ENCODE results near the gene ATE1. TPM values are rescaled to one million over a fixed set of nuclear protein-coding genes. Genes with fewer than 3 reads are reported as not detected.

Gene ATE1
- 5.8 and 6.3 TPM in 2 replicates for polyA plus RNA-seq (2013)

DNA sequence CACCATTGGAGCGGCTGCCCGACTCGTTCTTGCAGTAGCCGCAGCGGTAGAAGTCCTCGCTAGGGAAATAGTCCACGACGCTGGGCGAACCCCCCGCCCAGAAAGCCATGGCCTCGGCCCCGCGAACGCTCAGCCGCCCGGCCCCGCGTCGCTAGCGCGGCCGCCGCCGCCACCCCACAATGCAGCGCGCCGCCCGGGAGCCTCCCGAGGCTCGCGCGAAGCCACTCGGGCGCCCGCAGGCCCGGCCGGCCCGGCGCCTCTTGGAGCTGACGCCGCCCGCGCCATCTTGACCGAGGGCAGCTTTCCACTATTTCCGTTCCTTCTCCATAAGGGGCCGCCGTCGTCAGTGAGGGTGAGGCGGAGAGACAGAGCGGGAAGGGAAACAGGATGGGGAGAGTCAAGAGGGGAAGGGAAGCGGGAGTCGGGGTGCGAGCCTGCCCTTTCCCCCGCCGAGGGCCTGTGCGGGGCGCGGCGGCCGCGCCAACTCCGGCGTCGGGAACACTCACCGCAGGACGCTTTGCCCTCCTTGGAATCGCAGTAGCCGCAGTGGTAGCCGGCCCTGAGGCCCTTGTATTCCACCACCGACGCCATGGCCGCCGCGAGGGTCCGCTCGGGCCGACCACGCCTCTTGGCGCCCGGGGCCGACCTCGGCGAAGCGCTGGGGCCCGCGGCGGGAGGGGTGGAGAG is at the start of gene ATE1:
TSS of gene ATE1 (minus strand) at position 191 of the 687 bp plus-strand sequence. CDS start at position 109, 82 bp downstream.
- H3K4me3 ChIP-seq (ENCODE audit: low read depth, low read length), result peak within 1 kb of the TSS; percentile 97
- peak within 1 kb of the TSS; percentile 34 for H2BK12ac ChIP-seq (ENCODE audit: low read length)
- H3K9ac ChIP-seq (ENCODE audit: low read length), result peak within 1 kb of the TSS; percentile 90
- H3K27ac ChIP-seq (ENCODE audit: low read depth, low read length), result peak within 1 kb of the TSS; percentile 93
- peak; percentile 81 to 91 for DNase-seq
- peak within 1 kb of the TSS; percentile 93 for H3K4me2 ChIP-seq (ENCODE audit: low read length)
- peak within 1 kb of the TSS; percentile 99 for H4K91ac ChIP-seq (ENCODE audit: low read depth, low read length)
- peak within 1 kb of the TSS; percentile 98 for H4K12ac ChIP-seq (ENCODE audit: low read depth, low read length)
- peak within 1 kb of the TSS; percentile 97 for H2BK5ac ChIP-seq (ENCODE audit: low read depth, low read length, poor library complexity)
- peaks cover 9% of the 10 kb centered on the region for H3K79me2 ChIP-seq (ENCODE audit: control insufficient read depth, insufficient read depth, low read length, poor library complexity)
- peak within 1 kb of the TSS; percentile 99 for H4K8ac ChIP-seq (ENCODE audit: low read depth, low read length)
- peaks cover 12% of the 10 kb centered on the region for H3K79me1 ChIP-seq (ENCODE audit: low read length)
- H3K23ac ChIP-seq (ENCODE audit: low read length), result no peak within 1 kb of the TSS
- H3K36me3 ChIP-seq (ENCODE audit: control insufficient read depth in 1 of 2, insufficient read depth in 2 of 2, low read length in 2 of 2), result no peaks in the 10 kb centered on the region
- WGBS (ENCODE audit: extremely low coverage, insufficient coverage, insufficient read length), result no CpG with 5 or more reads among the region's 87 CpGs
- peak within 1 kb of the TSS; percentile 95 for H3K4ac ChIP-seq (ENCODE audit: low read depth, low read length)
- no peaks in the 10 kb centered on the region for H3K9me3 ChIP-seq (ENCODE audit: insufficient read depth, low read depth, low read length)
- peak within 1 kb of the TSS; percentile 95 for H3K14ac ChIP-seq (ENCODE audit: low read length)
- H3K27me3 ChIP-seq (ENCODE audit: insufficient read depth, low read length), result no peaks in the 10 kb centered on the region
- H2BK120ac ChIP-seq (ENCODE audit: insufficient read depth, low read length, poor library complexity), result peak within 1 kb of the TSS; percentile 95
- H2AK5ac ChIP-seq (ENCODE audit: low read length), result peak within 1 kb of the TSS; percentile 44
- peak within 1 kb of the TSS; percentile 99 for H2AFZ ChIP-seq (ENCODE audit: insufficient read depth, low read length, poor library complexity)
- H3K18ac ChIP-seq (ENCODE audit: low read length), result peak within 1 kb of the TSS; percentile 98
- peaks cover 0 to 2% of the 10 kb centered on the region in 2 experiments for H3K4me1 ChIP-seq (ENCODE audit: control insufficient read depth in 1 of 2, insufficient read depth in 2 of 2, low read length in 2 of 2)

DNA sequence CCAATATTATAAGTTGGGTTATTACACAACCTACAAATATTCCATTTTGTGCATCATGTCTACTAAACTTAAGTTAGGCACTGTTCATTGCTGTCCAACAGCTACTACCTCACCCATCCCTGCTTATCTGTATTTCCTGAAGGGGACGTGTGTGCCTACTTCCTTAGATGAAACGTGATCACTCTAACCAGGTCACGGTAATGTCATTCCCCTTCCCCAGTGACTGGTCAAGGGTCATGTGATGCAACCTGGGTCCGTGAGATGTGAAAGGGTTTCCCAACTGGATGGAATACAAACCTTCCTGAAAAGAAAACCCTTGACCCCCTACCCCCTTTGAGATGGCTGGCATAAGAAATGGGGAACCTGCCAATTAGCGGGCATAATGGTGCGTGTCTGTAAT is 48.8 kb upstream of the ATE1 start:
- Histone ChIP-seq H3K9me3 (ENCODE audit: insufficient read depth, low read depth, low read length) (peaks cover 20% of the 10 kb centered on the region), H2AK5ac (ENCODE audit: low read length) (no peak overlapping the region), H4K8ac (ENCODE audit: low read depth, low read length) (no peak overlapping the region), H3K4me2 (ENCODE audit: low read length) (no peak overlapping the region), H3K23ac (ENCODE audit: low read length) (no peak overlapping the region), H4K91ac (ENCODE audit: low read depth, low read length) (no peak overlapping the region), H3K79me2 (ENCODE audit: control insufficient read depth, insufficient read depth, low read length, poor library complexity) (peaks cover 3% of the 10 kb centered on the region), H3K27me3 (ENCODE audit: insufficient read depth, low read length) (no peaks in the 10 kb centered on the region), H3K9ac (ENCODE audit: low read length) (no peak overlapping the region), H3K18ac (ENCODE audit: low read length) (no peak overlapping the region), H3K4me1 (ENCODE audit: control insufficient read depth in 1 of 2, insufficient read depth in 2 of 2, low read length in 2 of 2) (peaks cover 3 to 6% of the 10 kb centered on the region in 2 experiments), H3K36me3 (ENCODE audit: control insufficient read depth in 1 of 2, insufficient read depth in 2 of 2, low read length in 2 of 2) (peaks cover 0 to 2% of the 10 kb centered on the region in 2 experiments), H3K79me1 (ENCODE audit: low read length) (peaks cover 3% of the 10 kb centered on the region), H4K12ac (ENCODE audit: low read depth, low read length) (no peak overlapping the region), H3K14ac (ENCODE audit: low read length) (no peak overlapping the region), H3K4ac (ENCODE audit: low read depth, low read length) (no peak overlapping the region), H2BK12ac (ENCODE audit: low read length) (no peak overlapping the region), H2BK120ac (ENCODE audit: insufficient read depth, low read length, poor library complexity) (no peak overlapping the region), H2AFZ (ENCODE audit: insufficient read depth, low read length, poor library complexity) (no peak overlapping the region), H3K27ac (ENCODE audit: low read depth, low read length) (no peak overlapping the region), H3K4me3 (ENCODE audit: low read depth, low read length) (no peak overlapping the region), H2BK5ac (ENCODE audit: low read depth, low read length, poor library complexity) (no peak overlapping the region)
- WGBS (ENCODE audit: extremely low coverage, insufficient coverage, insufficient read length), result no CpG with 5 or more reads among the region's 6 CpGs
- no peak for DNase-seq

DNA sequence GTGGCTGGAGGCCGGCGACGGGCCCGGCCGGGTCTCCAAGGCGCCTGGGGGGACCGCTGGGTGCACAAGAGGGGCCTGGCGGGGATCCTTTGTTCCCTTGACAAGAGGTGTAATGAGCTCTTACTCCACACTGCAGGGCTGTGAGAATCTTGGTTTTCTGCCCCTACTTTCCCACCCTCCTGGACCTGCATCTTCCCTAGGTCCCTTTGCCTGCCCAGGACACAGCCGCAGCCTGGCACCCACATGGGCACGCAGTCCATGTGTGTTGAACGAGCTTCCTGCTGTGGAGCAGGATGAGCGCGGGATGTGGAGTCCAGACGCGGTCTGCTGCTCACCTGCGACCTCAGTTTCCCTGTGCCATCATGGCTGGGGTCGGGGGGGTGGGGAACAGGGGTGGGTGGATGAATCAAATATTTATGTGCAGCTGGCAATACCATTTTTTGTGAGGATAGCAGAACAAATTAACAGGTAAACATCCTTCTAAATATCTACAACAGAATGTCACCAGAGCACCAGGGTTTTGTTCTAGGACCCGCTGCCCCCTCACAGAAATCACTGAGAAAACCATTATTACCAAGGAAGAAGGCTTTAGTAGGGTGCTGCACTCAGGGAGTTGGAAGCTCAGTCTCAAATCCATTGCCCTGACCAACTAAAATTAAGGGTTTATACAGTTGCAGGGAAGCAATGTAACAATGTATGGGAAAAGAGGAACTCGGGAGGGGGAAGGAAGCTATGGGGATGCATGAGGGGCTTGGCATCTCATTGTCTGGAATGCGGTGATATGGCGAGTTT is 47.7 kb upstream of the ATE1 start:
- H4K12ac ChIP-seq (ENCODE audit: low read depth, low read length), result no peak overlapping the region
- peak overlapping the region; percentile 92 for H2AFZ ChIP-seq (ENCODE audit: insufficient read depth, low read length, poor library complexity)
- no CpG with 5 or more reads among the region's 21 CpGs for WGBS (ENCODE audit: extremely low coverage, insufficient coverage, insufficient read length)
- H3K36me3 ChIP-seq (ENCODE audit: control insufficient read depth in 1 of 2, insufficient read depth in 2 of 2, low read length in 2 of 2), result peaks cover under 1 to 2% of the 10 kb centered on the region in 2 experiments
- H3K4me2 ChIP-seq (ENCODE audit: low read length), result peak overlapping the region; percentile 82
- DNase-seq, result no peak
- no peaks in the 10 kb centered on the region for H3K27me3 ChIP-seq (ENCODE audit: insufficient read depth, low read length)
- peaks cover 3% of the 10 kb centered on the region for H3K79me1 ChIP-seq (ENCODE audit: low read length)
- no peak overlapping the region for H2BK12ac ChIP-seq (ENCODE audit: low read length)
- no peak overlapping the region for H3K4ac ChIP-seq (ENCODE audit: low read depth, low read length)
- H2BK5ac ChIP-seq (ENCODE audit: low read depth, low read length, poor library complexity), result no peak overlapping the region
- H3K14ac ChIP-seq (ENCODE audit: low read length), result no peak overlapping the region
- H4K8ac ChIP-seq (ENCODE audit: low read depth, low read length), result peak overlapping the region; percentile 91
- peak overlapping the region; percentile 82 for H3K4me3 ChIP-seq (ENCODE audit: low read depth, low read length)
- no peak overlapping the region for H3K23ac ChIP-seq (ENCODE audit: low read length)
- H3K9ac ChIP-seq (ENCODE audit: low read length), result no peak overlapping the region
- H2BK120ac ChIP-seq (ENCODE audit: insufficient read depth, low read length, poor library complexity), result no peak overlapping the region
- peak overlapping the region; percentile 12 for H3K18ac ChIP-seq (ENCODE audit: low read length)
- H3K4me1 ChIP-seq (ENCODE audit: control insufficient read depth in 1 of 2, insufficient read depth in 2 of 2, low read length in 2 of 2), result peaks cover 3 to 6% of the 10 kb centered on the region in 2 experiments
- H4K91ac ChIP-seq (ENCODE audit: low read depth, low read length), result no peak overlapping the region
- H3K9me3 ChIP-seq (ENCODE audit: insufficient read depth, low read depth, low read length), result peaks cover 19% of the 10 kb centered on the region
- H3K27ac ChIP-seq (ENCODE audit: low read depth, low read length), result no peak overlapping the region
- no peak overlapping the region for H2AK5ac ChIP-seq (ENCODE audit: low read length)
- H3K79me2 ChIP-seq (ENCODE audit: control insufficient read depth, insufficient read depth, low read length, poor library complexity), result peaks cover 3% of the 10 kb centered on the region

DNA sequence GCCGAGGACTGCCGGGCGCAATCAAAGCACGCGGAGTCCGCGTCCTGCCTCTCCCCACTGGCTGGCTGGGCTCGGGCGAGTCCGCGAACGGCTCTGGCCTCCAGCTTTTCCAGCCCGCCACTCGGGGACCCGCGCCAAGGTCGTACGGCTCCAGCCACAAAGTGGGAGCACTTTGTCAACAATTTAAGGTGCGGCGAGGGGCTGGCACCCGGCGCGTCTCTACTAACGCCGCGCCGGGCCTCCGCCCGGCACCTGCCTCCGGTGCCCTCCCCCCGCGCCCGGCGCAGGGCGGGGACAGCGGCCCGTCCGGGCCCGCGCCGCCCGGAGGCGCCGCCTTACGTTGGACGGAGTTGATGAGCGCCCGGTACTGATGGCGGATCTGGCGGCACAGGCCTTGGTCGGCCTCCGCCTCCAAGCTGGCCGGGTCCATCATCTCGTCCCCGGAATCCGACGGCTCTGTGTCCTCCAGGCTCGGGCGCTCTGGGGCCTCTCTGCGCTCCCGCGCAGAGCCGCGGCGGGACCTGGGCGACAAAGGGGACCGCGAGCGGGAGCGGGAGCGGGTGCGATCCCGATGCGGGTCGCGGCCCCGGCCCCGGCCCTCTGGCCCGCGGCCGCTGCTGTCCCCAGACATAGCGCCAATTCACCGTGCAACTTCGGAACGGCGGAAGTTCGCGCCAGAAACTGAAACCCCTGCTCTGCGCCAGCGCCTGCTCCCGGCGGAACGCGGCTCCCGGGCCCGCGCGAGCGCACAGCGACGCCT is 46.9 kb upstream of the ATE1 start, which contains the start of gene NSMCE4A:
TSS of gene NSMCE4A (minus strand) at position 683 of the 760 bp plus-strand sequence. CDS start at position 631, 52 bp downstream.
- Histone ChIP-seq H3K9ac (ENCODE audit: low read length) (peak within 1 kb of the TSS; percentile 93), H2AK5ac (ENCODE audit: low read length) (no peak within 1 kb of the TSS), H4K8ac (ENCODE audit: low read depth, low read length) (peak within 1 kb of the TSS; percentile 91), H3K27ac (ENCODE audit: low read depth, low read length) (peak within 1 kb of the TSS; percentile 73), H2AFZ (ENCODE audit: insufficient read depth, low read length, poor library complexity) (peak within 1 kb of the TSS; percentile 92), H2BK120ac (ENCODE audit: insufficient read depth, low read length, poor library complexity) (peak within 1 kb of the TSS; percentile 55), H3K18ac (ENCODE audit: low read length) (peak within 1 kb of the TSS; percentile 73), H3K27me3 (ENCODE audit: insufficient read depth, low read length) (no peaks in the 10 kb centered on the region), H3K9me3 (ENCODE audit: insufficient read depth, low read depth, low read length) (peaks cover 19% of the 10 kb centered on the region), H4K91ac (ENCODE audit: low read depth, low read length) (peak within 1 kb of the TSS; percentile 73), H3K4me1 (ENCODE audit: control insufficient read depth in 1 of 2, insufficient read depth in 2 of 2, low read length in 2 of 2) (peaks cover 3 to 6% of the 10 kb centered on the region in 2 experiments), H2BK5ac (ENCODE audit: low read depth, low read length, poor library complexity) (no peak within 1 kb of the TSS), H3K4me2 (ENCODE audit: low read length) (peak within 1 kb of the TSS; percentile 82), H3K14ac (ENCODE audit: low read length) (peak within 1 kb of the TSS; percentile 75), H3K4ac (ENCODE audit: low read depth, low read length) (peak within 1 kb of the TSS; percentile 39), H3K79me2 (ENCODE audit: control insufficient read depth, insufficient read depth, low read length, poor library complexity) (peaks cover 3% of the 10 kb centered on the region), H2BK12ac (ENCODE audit: low read length) (no peak within 1 kb of the TSS), H3K23ac (ENCODE audit: low read length) (no peak within 1 kb of the TSS), H3K36me3 (ENCODE audit: control insufficient read depth in 1 of 2, insufficient read depth in 2 of 2, low read length in 2 of 2) (peaks cover 2 to 5% of the 10 kb centered on the region in 2 experiments), H4K12ac (ENCODE audit: low read depth, low read length) (peak within 1 kb of the TSS; percentile 90), H3K79me1 (ENCODE audit: low read length) (peaks cover 3% of the 10 kb centered on the region), H3K4me3 (ENCODE audit: low read depth, low read length) (peak within 1 kb of the TSS; percentile 82)
- WGBS (ENCODE audit: extremely low coverage, insufficient coverage, insufficient read length), result no CpG with 5 or more reads among the region's 101 CpGs
- DNase-seq, result peak; percentile 60 to 75

Data from trophoblast cell (in vitro differentiated cells and primary cell).